GM18858 (cell line): ENCODE results near the gene ADAMTS2.

Source experiments
- ATAC-seq: cut with Tn5 transposase; IDR thresholded peaks from one replicate; pipeline ENCODE4 v1.9.1; 2021; ENCODE audit not compliant: unreplicated experiment

The ADAMTS2 gene

DNA sequence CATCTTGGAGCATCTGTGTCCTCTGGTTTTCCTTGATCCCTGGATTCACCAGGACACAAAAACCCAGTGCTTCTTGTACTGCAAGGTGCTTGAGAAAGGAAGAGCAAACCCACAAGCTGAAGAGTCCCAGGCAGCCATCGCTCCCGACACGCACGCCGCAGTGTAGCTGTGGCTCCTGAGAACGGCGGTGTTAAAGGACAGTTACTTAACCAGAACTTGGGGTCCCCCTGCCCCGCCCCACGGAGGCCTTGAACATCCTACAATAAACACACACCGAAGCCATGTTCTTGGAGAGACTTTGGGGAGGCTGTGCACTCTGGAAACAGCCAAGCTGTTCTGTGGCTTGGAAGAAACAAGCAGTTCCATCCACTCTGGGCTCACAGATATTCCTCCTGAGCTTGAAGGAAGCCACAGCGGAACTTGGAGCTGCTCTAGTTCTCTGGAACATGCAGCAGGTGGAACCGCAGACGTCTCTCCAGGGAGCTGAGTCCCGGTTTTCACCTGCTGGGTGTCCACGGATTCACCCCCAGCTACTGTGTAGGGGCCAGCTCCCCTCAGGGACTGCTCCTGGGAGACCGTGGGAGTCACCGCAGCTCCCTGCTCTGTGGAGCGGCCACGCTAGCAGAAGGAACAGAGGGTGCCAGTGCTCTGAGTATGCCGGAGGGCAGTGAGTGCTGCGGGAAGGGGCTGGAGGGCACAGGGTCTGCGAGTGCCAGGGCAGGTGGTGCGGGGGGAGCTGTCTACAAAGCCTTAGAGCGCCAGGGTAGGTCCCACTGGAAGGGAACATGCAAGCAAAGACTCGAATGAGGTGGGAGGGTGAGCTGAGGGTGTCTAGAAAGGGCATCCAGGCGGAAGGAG, 107.3 kb downstream of the ADAMTS2 start:
- no peak for ATAC-seq

GRCh38 chr5:179235416-179236400, 109.6 kb downstream of the ADAMTS2 start:
- no peak for ATAC-seq

DNA sequence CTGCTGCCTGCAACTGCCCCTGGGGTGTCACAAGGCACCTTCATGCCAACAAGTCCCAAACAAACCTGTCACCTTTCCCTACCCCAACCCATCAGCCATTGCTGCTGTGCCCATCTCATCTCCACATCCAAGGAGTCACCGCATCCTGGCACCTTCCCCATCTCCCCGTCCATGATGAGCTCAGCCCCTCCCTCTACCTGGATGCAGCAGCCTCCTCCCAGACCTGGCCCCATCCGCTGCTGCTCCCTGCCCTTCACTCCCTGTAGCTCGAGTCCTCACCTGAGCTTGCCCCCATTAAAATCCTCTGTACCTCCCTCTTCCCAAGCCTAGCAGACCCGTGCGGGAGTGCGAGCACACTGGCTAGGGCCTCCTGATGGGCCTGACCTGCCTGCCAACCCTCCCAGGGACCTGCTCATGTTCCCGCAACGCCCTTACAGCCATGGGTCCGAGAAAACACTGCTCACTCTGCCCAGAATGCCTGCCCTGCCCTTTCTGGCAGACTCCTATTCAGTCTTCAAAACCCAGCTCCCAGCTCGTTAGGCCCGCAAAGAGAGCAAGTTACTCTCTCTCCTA, 110.6 kb downstream of the ADAMTS2 start:
- ATAC-seq, result no peak

DNA sequence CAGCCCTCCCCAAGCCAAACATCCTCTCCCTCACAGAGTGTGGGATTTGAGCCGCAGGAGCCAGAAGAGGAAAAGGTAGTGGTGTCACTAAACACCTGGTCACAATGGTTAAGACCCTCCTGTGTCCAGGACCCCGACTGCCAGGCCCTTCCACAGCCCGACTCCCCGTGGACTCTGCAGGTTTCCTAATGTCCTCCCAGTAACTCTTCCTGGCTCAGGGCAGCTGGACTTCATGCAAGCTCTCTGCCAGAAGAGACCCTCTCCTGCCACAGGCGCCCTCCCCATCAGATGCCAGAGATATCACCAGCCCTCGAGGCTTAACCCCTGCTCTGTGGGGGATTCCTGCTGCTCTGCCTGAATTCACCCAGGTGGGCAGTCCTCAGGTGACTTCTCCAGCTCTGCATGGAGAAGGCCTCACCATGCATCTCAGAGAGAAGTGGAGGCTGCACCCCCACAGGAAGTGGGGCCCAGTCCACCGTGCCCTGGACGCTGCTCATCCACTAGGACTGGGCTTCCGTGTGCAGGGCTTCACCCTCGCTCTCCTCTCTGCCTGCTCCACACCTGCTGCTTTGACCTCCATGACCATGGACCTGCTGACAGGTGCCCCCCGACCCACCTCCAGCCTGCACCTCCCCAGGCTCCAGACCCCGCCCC, 111.2 kb downstream of the ADAMTS2 start:
- ATAC-seq, result no peak

DNA sequence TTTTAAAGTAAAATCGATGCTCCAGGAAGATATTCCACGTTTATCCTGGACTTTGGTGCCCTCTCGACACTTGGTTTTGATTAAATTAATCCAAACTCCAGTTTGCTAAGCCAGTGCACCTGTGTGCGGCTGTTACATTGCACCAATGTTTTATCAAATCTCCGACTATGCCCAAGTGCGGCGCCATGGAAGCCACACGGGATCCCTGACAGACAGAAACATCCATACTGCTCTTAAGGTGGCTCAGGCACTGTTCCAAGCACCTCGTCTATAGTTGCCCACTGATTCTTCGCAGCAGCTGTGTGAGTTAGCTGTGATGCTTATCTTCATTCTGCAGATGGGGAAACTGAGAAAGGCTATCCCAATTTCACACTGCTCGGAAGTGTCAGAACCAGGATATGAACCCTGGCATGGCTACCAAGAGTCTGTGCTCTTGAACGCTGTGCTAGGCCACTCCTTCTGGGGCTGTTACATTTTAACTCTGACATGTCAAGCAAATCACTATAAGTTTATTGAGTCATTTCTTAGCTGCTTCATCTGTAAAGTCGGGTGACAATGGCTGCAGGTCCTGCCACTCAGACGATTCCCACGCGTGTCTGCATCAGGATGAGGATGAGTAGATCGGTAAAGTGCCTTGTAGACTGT, 113.0 kb downstream of the ADAMTS2 start:
- no peak for ATAC-seq

- no peak for ATAC-seq
These were observed 114.0 kb downstream of the ADAMTS2 start for GRCh38 chr5:179231309-179231708.

DNA sequence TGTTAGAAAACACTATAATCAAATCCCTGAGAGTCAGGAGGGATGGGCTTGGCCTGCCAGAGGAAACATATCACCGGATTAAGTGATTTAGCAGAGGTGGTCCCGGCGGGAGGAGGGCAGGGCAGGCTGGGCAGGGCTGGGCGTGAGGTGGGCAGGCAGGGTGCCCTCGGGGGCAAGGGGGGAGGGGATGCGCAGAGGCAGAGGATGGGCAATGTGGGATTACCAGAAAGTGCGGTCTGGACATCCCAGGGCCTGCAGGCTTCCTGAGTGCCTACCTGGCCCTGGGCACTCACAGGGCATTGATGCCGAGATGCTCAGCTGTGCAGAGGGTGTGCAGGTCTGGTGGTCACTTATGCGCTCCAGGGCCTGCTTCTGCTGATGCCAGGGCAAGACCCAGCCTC, 115.2 kb downstream of the ADAMTS2 start:
- ATAC-seq, result no peak

DNA sequence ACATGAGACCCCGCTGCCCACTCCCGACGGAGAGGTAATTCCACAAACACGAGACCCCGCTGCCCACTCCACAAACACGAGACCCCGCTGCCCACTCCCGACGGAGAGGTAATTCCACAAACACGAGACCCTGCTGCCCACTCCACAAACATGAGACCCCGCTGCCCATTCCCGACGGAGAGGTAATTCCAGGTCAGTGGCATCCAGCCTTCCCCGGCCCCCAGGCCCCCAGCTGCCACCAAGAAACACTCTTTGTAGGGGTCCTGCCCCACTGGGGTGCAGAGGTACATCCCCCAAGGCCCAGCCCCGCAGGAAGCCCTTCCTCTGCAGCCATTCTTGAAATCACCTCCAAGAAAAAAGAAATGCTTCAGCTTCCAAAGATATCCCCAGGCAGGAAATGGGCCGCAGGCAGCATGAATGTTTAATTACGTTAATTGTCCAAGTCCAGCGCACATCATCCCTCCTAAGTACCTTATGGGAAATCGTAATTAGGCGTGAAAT, 115.9 kb downstream of the ADAMTS2 start:
- ATAC-seq, result no peak

- no peak for ATAC-seq
These were observed 116.7 kb downstream of the ADAMTS2 start for GRCh38 chr5:179228341-179229121.

GRCh38 chr5:179227580-179228311, 117.5 kb downstream of the ADAMTS2 start:
- no peak for ATAC-seq

GRCh38 chr5:179227229-179227579, 118.1 kb downstream of the ADAMTS2 start:
- no peak for ATAC-seq

- ATAC-seq, result no peak
These were observed 118.6 kb downstream of the ADAMTS2 start for GRCh38 chr5:179226696-179227095.

DNA sequence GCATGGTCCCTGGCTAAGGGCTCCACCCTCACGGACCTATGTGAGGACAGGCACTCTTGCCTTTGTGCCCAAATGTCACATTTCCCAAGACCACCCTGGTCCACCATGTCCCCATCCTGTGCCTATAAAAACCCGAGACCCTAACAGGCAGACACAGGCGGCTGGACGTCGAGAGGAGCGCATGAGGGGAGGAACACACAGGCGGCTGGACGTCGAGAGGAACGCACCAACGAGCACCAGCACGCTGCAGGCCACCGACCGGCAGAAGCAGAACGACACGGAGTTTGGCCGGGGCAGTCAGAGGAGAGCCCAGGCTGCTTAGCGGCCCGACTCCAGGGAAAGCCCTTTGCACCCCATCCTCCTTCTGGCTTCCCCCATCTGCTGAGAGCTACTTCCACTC, 119.9 kb downstream of the ADAMTS2 start:
- no peak for ATAC-seq

DNA sequence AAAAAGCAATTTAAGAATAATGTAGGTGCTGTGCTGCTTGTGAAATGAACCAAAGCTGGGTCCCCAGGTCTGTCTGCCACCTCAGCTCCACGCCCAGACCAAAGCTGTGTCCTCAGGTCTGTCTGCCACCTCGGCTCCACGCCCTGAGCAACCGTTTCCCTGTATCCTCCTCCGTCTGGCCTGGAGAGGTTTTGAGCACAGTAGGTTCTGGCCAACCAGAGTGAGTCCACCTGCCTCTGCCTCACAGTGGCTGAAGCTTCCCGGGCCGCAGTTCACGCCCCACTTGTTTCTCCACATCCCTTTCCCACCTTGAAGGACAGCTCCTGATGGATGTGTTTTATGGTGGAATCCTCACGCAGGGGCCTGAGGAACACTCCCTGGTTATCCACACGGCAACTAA, 120.5 kb downstream of the ADAMTS2 start:
- ATAC-seq, result no peak

GRCh38 chr5:179223961-179224360, 121.3 kb downstream of the ADAMTS2 start:
- ATAC-seq, result no peak

DNA sequence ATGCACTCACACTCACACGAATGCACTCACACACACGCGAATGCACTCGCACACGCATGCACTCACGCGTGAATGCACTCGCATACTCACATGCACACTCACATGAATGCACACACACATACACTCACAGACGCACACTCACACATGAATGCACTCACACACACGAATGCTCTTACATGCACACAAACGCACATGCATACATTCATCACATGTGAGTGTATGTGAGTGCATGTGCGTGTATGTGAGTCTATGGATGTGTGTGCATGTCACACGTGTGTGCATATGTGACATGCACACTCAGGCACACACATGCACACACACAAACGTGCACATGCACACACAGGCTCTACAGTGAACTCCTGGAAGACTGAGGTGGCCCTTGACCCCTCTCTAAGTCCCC, 121.7 kb downstream of the ADAMTS2 start:
- no peak for ATAC-seq

- no peak for ATAC-seq
These were observed 122.8 kb downstream of the ADAMTS2 start for GRCh38 chr5:179222246-179223017.

- ATAC-seq, result no peak
These were observed 123.4 kb downstream of the ADAMTS2 start for GRCh38 chr5:179221877-179222220.
